Vagina (tissue), 2 donors: ENCODE data around the gene CPT1B.

ENCODE experiments used
- CTCF ChIP-seq, 3 experiments: fragments of 450-650 bp in 2 of 3; fragments of 200-600 bp in 1 of 3; sonication (generic) in 1 of 3; IDR thresholded peaks; one replicate each; pipeline ENCODE4 v1.5.1; 2017 to 2019; ENCODE audit warnings: antibody characterized with exemption in 3 of 3, mild to moderate bottlenecking in 2 of 3, moderate library complexity in 2 of 3
- POLR2AphosphoS5 ChIP-seq, 2 donors: sonication (generic); formaldehyde crosslinking; IDR thresholded peaks; one replicate each; pipeline ENCODE4 v1.9.0; 2017; ENCODE audit warnings: antibody characterized with exemption in 2 of 2, mild to moderate bottlenecking in 2 of 2, low read depth in 1 of 2; ENCODE audit not compliant: insufficient read depth in 1 of 2

- TF ChIP-seq POLR2AphosphoS5 (IDR thresholded peaks at IDR 0.05; ENCODE audit: insufficient read depth in 1 of 2, low read depth in 1 of 2) (no peak), CTCF (IDR thresholded peaks at IDR 0.05) (no peak)
Measured at GRCh38 chr22:50597097-50597496, 18.9 kb upstream of the CPT1B start.
